H1 (cell line): Measurements from ENCODE around the gene ILK. TPM values are rescaled to one million over a fixed set of nuclear protein-coding genes. Genes with fewer than 3 reads are reported as not detected.

ENCODE experiments used
- ATF3 ChIP-seq: IDR thresholded peaks from 2 replicates; pipeline ENCODE4 v1.6.1; 2011; ENCODE audit warnings: low read depth, mild to moderate bottlenecking, low read length; ENCODE audit not compliant: insufficient read depth
- BCL11A ChIP-seq, 2 experiments: IDR thresholded peaks; one replicate each; pipeline ENCODE4 v1.6.1; 2011; ENCODE audit warnings: low read depth in 2 of 2, low read length in 2 of 2, mild to moderate bottlenecking in 2 of 2
- CBX5 ChIP-seq: fragments of 300-800, 300-1000 bp; sonication (generic); IDR thresholded peaks from 2 replicates; pipeline ENCODE4 v1.7.1; 2016; ENCODE audit warnings: antibody characterized with exemption, low read length, low read depth
- CEBPB ChIP-seq: IDR thresholded peaks from 2 replicates; pipeline ENCODE4 v1.6.1; 2012; ENCODE audit warnings: low read depth, low read length
- CHD1 ChIP-seq: IDR thresholded peaks from 2 replicates; pipeline ENCODE4 v1.6.1; 2012; ENCODE audit warnings: low read depth, low read length, improper control_type of control experiment
- CREB1 ChIP-seq: IDR thresholded peaks from 2 replicates; pipeline ENCODE4 v1.6.1; 2012; ENCODE audit warnings: inconsistent platforms
- CTBP2 ChIP-seq: IDR thresholded peaks from 2 replicates; pipeline ENCODE4 v1.7.0; 2011; ENCODE audit warnings: borderline replicate concordance, mild to moderate bottlenecking, moderate library complexity, mixed read lengths, low read length; ENCODE audit not compliant: insufficient read depth, insufficient read length
- E2F6 ChIP-seq: IDR thresholded peaks from 2 replicates; pipeline ENCODE4 v1.6.1; 2012; ENCODE audit warnings: inconsistent platforms
- EZH2 ChIP-seq: fragments of 200-600 bp; sonication (generic); IDR thresholded peaks from 2 replicates; pipeline ENCODE4 v1.7.1; 2012; ENCODE audit warnings: low read depth, mild to moderate bottlenecking, moderate library complexity, low read length, inconsistent platforms; ENCODE audit not compliant: severe bottlenecking
- GTF2F1 ChIP-seq: IDR thresholded peaks from 2 replicates; pipeline ENCODE4 v1.6.1; 2012; ENCODE audit warnings: low read depth, low read length, improper control_type of control experiment, borderline replicate concordance
- HDAC2 ChIP-seq, 2 experiments: fragments of 300-600 bp in 1 of 2; sonication (generic) in 1 of 2; IDR thresholded peaks; 2 replicates each; pipeline ENCODE4 v1.6.1; 2011 to 2012; ENCODE audit warnings: low read depth in 2 of 2, low read length in 2 of 2, mild to moderate bottlenecking in 2 of 2, moderate library complexity in 2 of 2, borderline replicate concordance in 1 of 2, inconsistent platforms in 1 of 2
- JUN ChIP-seq: IDR thresholded peaks from 2 replicates; pipeline ENCODE4 v1.6.1; 2011; ENCODE audit warnings: low read depth, mild to moderate bottlenecking, improper control_type of control experiment, low read length
- MAFK ChIP-seq: IDR thresholded peaks from 2 replicates; pipeline ENCODE4 v1.6.1; 2012; ENCODE audit warnings: low read depth, mild to moderate bottlenecking, improper control_type of control experiment, low read length
- PHF8 ChIP-seq: fragments of 200-600 bp; sonication (generic); conservative IDR thresholded peaks from 2 replicates; pipeline ENCODE4 v1.7.1; 2012; ENCODE audit warnings: low read depth, mild to moderate bottlenecking, inconsistent platforms, low read length, moderate library complexity
- RFX5 ChIP-seq: IDR thresholded peaks from 2 replicates; pipeline ENCODE4 v1.6.1; 2011; ENCODE audit warnings: low read depth, low read length, improper control_type of control experiment, borderline replicate concordance
- RNF2 ChIP-seq: fragments of 200-900, 300-1000 bp; sonication (generic); IDR thresholded peaks from 2 replicates; pipeline ENCODE4 v1.7.1; 2016; ENCODE audit warnings: borderline replicate concordance, low read depth, mild to moderate bottlenecking, antibody characterized with exemption, low read length; ENCODE audit not compliant: poor library complexity, severe bottlenecking; ENCODE audit errors: missing control alignments
- RXRA ChIP-seq: IDR thresholded peaks from 2 replicates; pipeline ENCODE4 v1.6.1; 2011; ENCODE audit warnings: low read depth, mild to moderate bottlenecking, low read length, moderate library complexity; ENCODE audit not compliant: insufficient read depth
- SIN3A ChIP-seq, 2 experiments: IDR thresholded peaks in 1 of 2; conservative IDR thresholded peaks in 1 of 2; 2 replicates each; pipeline ENCODE4 v1.6.1; 2011 to 2012; ENCODE audit warnings: low read length in 2 of 2, improper control_type of control experiment in 1 of 2, low read depth in 1 of 2, mild to moderate bottlenecking in 1 of 2
- SP4 ChIP-seq: IDR thresholded peaks from 2 replicates; pipeline ENCODE4 v1.6.1; 2012; ENCODE audit warnings: low read length, inconsistent platforms
- TAF1 ChIP-seq: IDR thresholded peaks from 2 replicates; pipeline ENCODE4 v1.6.1; 2011; ENCODE audit warnings: mild to moderate bottlenecking, low read depth, low read length
- TAF7 ChIP-seq: optimal IDR thresholded peaks from 2 replicates; pipeline ENCODE3; 2011; ENCODE audit warnings: low read depth, mild to moderate bottlenecking, inconsistent platforms, low read length, moderate library complexity, borderline replicate concordance
- USF2 ChIP-seq: IDR thresholded peaks from 2 replicates; pipeline ENCODE4 v1.6.1; 2011; ENCODE audit warnings: low read length, improper control_type of control experiment
- polyA plus RNA-seq, 7 experiments: library from polyadenylated mRNA; depleted of rRNA in 3 of 7; stranded (reverse) in 5 of 7; unstranded in 2 of 7; fragments of >200 nt in 5 of 7; fragments of 200-250 nt in 2 of 7; gene quantifications; 1 replicate in 5 of 7; 2 replicates in 1 of 7; 4 replicates in 1 of 7; pipeline versions ENCODE4 v1.2.1 to v1.2.3, GENCODE V29; 2011 to 2013; ENCODE audit warnings: missing spikeins in 2 of 7, mixed read lengths in 2 of 7
- total RNA-seq: library from RNA; stranded (reverse); fragmentation: NEBNext Ultra II Directional; extraction: Animal tissue kit (Norgen Biotek cat#: 25700); gene quantifications from 2 replicates; pipeline ENCODE4 v1.2.1, GENCODE V29; 2021

ILK gene
- total and polyA plus RNA-seq, 2 of the 8 experiments (the other 6 are each of a cell fraction or from before 2014, with no cell fraction given), result 91.4 to 132 TPM

DNA sequence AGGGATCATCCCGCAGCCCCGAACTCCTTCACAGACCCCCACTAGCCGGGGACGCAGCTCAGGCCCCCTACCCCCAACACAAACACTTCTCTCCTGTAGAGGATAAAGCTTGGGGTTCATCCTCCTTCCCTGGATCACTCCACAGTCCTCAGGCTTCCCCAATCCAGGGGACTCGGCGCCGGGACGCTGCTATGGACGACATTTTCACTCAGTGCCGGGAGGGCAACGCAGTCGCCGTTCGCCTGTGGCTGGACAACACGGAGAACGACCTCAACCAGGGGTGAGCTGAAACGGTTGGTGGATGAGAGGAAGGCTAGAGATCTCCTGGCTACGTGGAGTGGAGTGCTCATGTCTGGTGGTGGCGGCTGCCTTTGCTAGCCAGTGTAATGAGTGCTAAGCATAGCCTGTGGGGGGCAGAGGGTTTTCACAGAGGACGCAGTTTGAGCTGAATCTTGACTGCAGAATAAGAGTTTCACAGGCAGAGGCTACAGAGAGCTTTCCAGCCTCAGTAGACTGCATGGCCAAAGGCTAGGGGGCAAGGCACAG is 580 bp downstream of the ILK start (continued):
- TF ChIP-seq ATF3, result no peak
- no peak for TF ChIP-seq JUN
- peak; percentile 17; the same call in 1 of the 2 replicates for TF ChIP-seq TAF1
- no peak for TF ChIP-seq HDAC2 (IDR thresholded peaks at IDR 0.05; ENCODE audit: borderline replicate concordance in 1 of 2, low read depth in 2 of 2, low read length in 2 of 2)
- TF ChIP-seq SP4, result no peak
- TF ChIP-seq BCL11A (IDR thresholded peaks at IDR 0.05; ENCODE audit: low read depth in 2 of 2, low read length in 2 of 2), result no peak
- no peak for TF ChIP-seq RNF2
- TF ChIP-seq CTBP2, result no peak
- TF ChIP-seq TAF7, result no peak
- TF ChIP-seq MAFK, result no peak
- TF ChIP-seq PHF8, result no peak
- no peak for TF ChIP-seq CREB1
- no peak for TF ChIP-seq RFX5
- no peak for TF ChIP-seq RXRA
- TF ChIP-seq CHD1, result no peak
- no peak for TF ChIP-seq CBX5
- TF ChIP-seq CEBPB, result no peak
- TF ChIP-seq GTF2F1, result peak; percentile 61; the same call in 1 of the 2 replicates
- no peak for TF ChIP-seq USF2
- TF ChIP-seq SIN3A (conservative IDR thresholded peaks at IDR 0.05 in 1 of 2, IDR thresholded peaks at IDR 0.05 in 1 of 2; ENCODE audit: low read depth in 1 of 2, low read length in 2 of 2), result 0 out of 4 replicates have a peak, but pooled peaks of 1 of the 2 experiments have one; percentile 27
- no peak for TF ChIP-seq E2F6
- TF ChIP-seq EZH2, result no peak
